Immature natural killer cell (primary cell): ENCODE measurements around the gene DNAJB2. TPM values are rescaled to one million over a fixed set of nuclear protein-coding genes. Genes with fewer than 3 reads are reported as not detected.

Experiments used
- DNase-seq, 3 donors: peaks; one replicate each; pipeline ENCODE4 v3.0.0; 2022; ENCODE audit warnings: mixed read lengths in 1 of 3
- H3K27ac Mint-ChIP-seq, 6 donors: one replicate each; pipeline ENCODE4 v1.8.0; 2020; ENCODE audit warnings: mixed read lengths in 6 of 6, mild to moderate bottlenecking in 5 of 6, inconsistent platforms in 4 of 6, moderate library complexity in 3 of 6
- H3K27me3 Mint-ChIP-seq, 3 donors: one replicate each; pipeline ENCODE4 v1.8.0; 2020 to 2021; ENCODE audit warnings: low read depth in 3 of 3, mild to moderate bottlenecking in 3 of 3, mixed read lengths in 3 of 3, moderate library complexity in 3 of 3, inconsistent platforms in 1 of 3
- H3K36me3 Mint-ChIP-seq, 3 donors: one replicate each; pipeline ENCODE4 v1.8.0; 2020; ENCODE audit warnings: mixed read lengths in 3 of 3, inconsistent platforms in 2 of 3, mild to moderate bottlenecking in 2 of 3
- H3K4me1 Mint-ChIP-seq, 2 donors: one replicate each; pipeline ENCODE4 v1.8.0; 2020; ENCODE audit warnings: inconsistent platforms in 2 of 2, mild to moderate bottlenecking in 2 of 2, mixed read lengths in 2 of 2, moderate library complexity in 1 of 2
- H3K4me3 Mint-ChIP-seq, 5 donors: one replicate each; pipeline ENCODE4 v1.8.0; 2020; ENCODE audit warnings: mild to moderate bottlenecking in 5 of 5, mixed read lengths in 5 of 5, inconsistent platforms in 3 of 5, moderate library complexity in 3 of 5
- H3K9me3 Mint-ChIP-seq, 6 donors: one replicate each; pipeline ENCODE4 v1.8.0; 2020; ENCODE audit warnings: mild to moderate bottlenecking in 6 of 6, mixed read lengths in 6 of 6, inconsistent platforms in 4 of 6, moderate library complexity in 3 of 6
- polyA plus RNA-seq, 3 donors: library from polyadenylated mRNA; unstranded; fragments of 300-500 nt; fragmentation: Illumina TruSeq; gene quantifications; one replicate each; pipeline ENCODE4 v1.2.3, GENCODE V29; 2021

Gene DNAJB2
- 1 to 10 TPM; 2.8 to 3.6 (median 2.9) TPM for polyA plus RNA-seq

GRCh38 chr2:219279151-219279915 lies at the start of gene DNAJB2:
TSS of gene DNAJB2 (plus strand) at chr2:219279366. CDS start at chr2:219279834, 468 bp downstream.
- Mint-ChIP-seq H3K4me1 (peaks cover 34 to 52% of the 10 kb centered on the region in 2 donors), H3K36me3 (peaks cover 0 to 25% (median 7%) of the 10 kb centered on the region in 3 donors)

DNA sequence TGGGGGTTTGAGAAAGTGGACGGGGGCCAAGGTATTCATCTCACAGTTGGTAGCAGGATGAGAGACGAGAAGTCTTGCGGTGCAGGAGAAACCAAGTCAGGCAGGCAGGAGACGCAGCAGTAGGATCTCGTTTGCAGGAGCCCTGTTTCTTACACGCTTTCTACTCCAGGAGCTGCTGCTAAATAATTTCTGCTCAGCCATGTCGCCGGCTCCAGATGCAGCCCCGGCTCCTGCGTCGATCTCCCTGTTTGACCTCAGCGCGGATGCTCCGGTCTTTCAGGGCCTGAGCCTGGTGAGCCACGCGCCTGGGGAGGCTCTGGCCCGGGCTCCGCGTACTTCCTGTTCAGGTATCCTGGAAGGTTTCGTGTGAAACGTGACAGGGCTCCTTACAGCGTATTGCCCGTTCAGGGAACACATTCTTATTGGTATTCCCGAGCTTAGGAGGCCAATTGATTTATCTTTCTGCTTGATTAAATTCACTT lies 49.1 kb upstream of the DNAJB2 start:
- Mint-ChIP-seq H3K9me3 (no peaks in the 10 kb centered on the region), H3K36me3 (peaks cover 24 to 40% (median 25%) of the 10 kb centered on the region in 3 donors), H3K4me3 (peak overlapping the region; percentile 91 to 98 (median 96)), H3K27me3 (peaks cover 4 to 8% (median 6%) of the 10 kb centered on the region in 3 donors), H3K27ac (peak overlapping the region; percentile 92 to 98 (median 96)), H3K4me1 (peaks cover 48 to 64% of the 10 kb centered on the region in 2 donors)
- DNase-seq = peak in 1 of 3 donors; percentile 38

More at GRCh38 chr2:219279151-219279915, at the start of gene DNAJB2:
- Mint-ChIP-seq H3K9me3 (no peaks in the 10 kb centered on the region), H3K4me3 (peak within 1 kb of the TSS; percentile 91 to 93 (median 93)), H3K27me3 (peaks cover 21 to 30% (median 27%) of the 10 kb centered on the region in 3 donors), H3K27ac (peak within 1 kb of the TSS; percentile 99 to 100 (median 99))
- DNase-seq = peak; percentile 99 to 100 (median 99)

GRCh38 chr2:219234331-219234730 lies 44.8 kb upstream of the DNAJB2 start:
- peaks cover 25 to 35% of the 10 kb centered on the region in 2 donors for H3K4me1 Mint-ChIP-seq
- H3K4me3 Mint-ChIP-seq = no peak overlapping the region
- peaks cover 35 to 55% (median 35%) of the 10 kb centered on the region in 3 donors for H3K36me3 Mint-ChIP-seq
- H3K27me3 Mint-ChIP-seq = peaks cover 4 to 7% (median 5%) of the 10 kb centered on the region in 3 donors
- H3K27ac Mint-ChIP-seq = no peak overlapping the region
- no peak for DNase-seq
- no peaks in the 10 kb centered on the region for H3K9me3 Mint-ChIP-seq

GRCh38 chr2:219243291-219243761 lies 35.8 kb upstream of the DNAJB2 start:
- peaks cover 43 to 47% of the 10 kb centered on the region in 2 donors for H3K4me1 Mint-ChIP-seq

DNA sequence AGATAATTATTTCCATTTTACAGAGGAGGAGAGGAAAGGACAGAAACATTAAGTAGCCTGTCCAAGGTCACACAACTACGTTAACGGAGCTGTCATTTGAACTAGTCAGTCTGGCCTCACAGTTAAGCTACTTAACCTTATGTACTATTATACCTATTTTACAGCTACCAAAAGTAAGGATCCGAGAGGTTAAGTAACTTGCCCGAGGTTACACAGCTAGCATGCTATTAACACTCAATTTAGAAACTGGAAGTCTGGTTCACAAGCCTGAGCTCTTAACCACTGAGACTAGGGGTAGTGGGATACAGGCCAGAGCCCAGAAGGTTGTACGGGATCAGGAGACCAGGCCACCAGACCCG lies 34.4 kb upstream of the DNAJB2 start:
- H3K4me3 Mint-ChIP-seq = peak overlapping the region; percentile 89 to 93 (median 90)
- peaks cover 12 to 31% (median 26%) of the 10 kb centered on the region in 3 donors for H3K27me3 Mint-ChIP-seq
- no peaks in the 10 kb centered on the region for H3K9me3 Mint-ChIP-seq
- H3K4me1 Mint-ChIP-seq = peaks cover 58 to 61% of the 10 kb centered on the region in 2 donors
- peak overlapping the region; percentile 93 to 98 (median 98) for H3K27ac Mint-ChIP-seq
- H3K36me3 Mint-ChIP-seq = peaks cover 3 to 13% (median 8%) of the 10 kb centered on the region in 3 donors
- no peak for DNase-seq

More at GRCh38 chr2:219243291-219243761, 35.8 kb upstream of the DNAJB2 start:
- H3K4me3 Mint-ChIP-seq = peak overlapping the region in 4 of 5 donors; percentile 46 to 68 (median 49)
- peaks cover 0 to 7% (median 7%) of the 10 kb centered on the region in 3 donors for H3K36me3 Mint-ChIP-seq
- peak overlapping the region in 5 of 6 donors; percentile 20 to 86 (median 68) for H3K27ac Mint-ChIP-seq
- H3K27me3 Mint-ChIP-seq = peaks cover 12 to 31% (median 25%) of the 10 kb centered on the region in 3 donors
- no peak for DNase-seq
- H3K9me3 Mint-ChIP-seq = no peaks in the 10 kb centered on the region

- peaks cover 0 to 16% (median 12%) of the 10 kb centered on the region in 3 donors for H3K36me3 Mint-ChIP-seq
- H3K4me3 Mint-ChIP-seq = peak within 1 kb of the TSS; percentile 89 to 93 (median 90)
- H3K9me3 Mint-ChIP-seq = no peaks in the 10 kb centered on the region
- H3K27me3 Mint-ChIP-seq = peaks cover 12 to 31% (median 26%) of the 10 kb centered on the region in 3 donors
- DNase-seq = peak; percentile 92 to 93 (median 93)
- H3K4me1 Mint-ChIP-seq = peaks cover 63 to 67% of the 10 kb centered on the region in 2 donors
- H3K27ac Mint-ChIP-seq = peak within 1 kb of the TSS; percentile 93 to 98 (median 98)
These were observed 33.8 kb upstream of the DNAJB2 start, which contains the start of the genes GLB1L and STK16 for GRCh38 chr2:219245148-219245898. TSS of gene GLB1L (minus strand) at chr2:219245444. CDS start at chr2:219243573, 1,871 bp downstream. TSS of gene STK16 (plus strand) at chr2:219245479. CDS start at chr2:219246000, 521 bp downstream.

DNA sequence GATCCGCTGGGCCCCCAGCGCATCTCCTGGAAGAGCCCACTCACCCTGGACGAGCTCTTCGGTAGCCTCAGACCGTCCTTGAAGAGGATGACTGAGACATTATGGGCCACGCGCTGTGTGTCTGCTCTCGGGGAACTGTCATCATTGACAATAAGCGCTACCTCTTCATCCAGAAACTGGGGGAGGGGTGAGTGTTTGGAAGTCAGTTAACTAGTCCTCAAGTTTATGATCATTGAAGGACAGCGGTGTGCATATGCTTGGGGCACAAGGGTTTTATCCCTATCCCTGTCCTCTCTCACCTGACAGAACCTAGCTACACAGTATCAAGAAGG lies 33.3 kb upstream of the DNAJB2 start:
- H3K9me3 Mint-ChIP-seq = no peaks in the 10 kb centered on the region

DNA sequence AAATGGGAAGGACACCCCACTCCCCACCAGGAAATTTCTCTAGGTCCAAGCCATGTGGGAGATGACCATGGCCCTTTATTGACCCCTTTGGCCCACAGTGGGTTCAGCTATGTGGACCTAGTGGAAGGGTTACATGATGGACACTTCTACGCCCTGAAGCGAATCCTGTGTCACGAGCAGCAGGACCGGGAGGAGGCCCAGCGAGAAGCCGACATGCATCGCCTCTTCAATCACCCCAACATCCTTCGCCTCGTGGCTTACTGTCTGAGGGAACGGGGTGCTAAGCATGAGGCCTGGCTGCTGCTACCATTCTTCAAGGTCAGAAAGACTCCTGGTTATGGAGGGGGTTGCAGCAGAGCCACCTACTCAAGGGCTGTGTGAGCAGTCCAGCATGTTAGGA lies 32.6 kb upstream of the DNAJB2 start:
- peak overlapping the region; percentile 93 to 98 (median 96) for H3K27ac Mint-ChIP-seq
- H3K4me3 Mint-ChIP-seq = peak overlapping the region; percentile 57 to 93 (median 90)
- H3K9me3 Mint-ChIP-seq = no peaks in the 10 kb centered on the region
- DNase-seq = no peak
- peaks cover 0 to 24% (median 12%) of the 10 kb centered on the region in 3 donors for H3K36me3 Mint-ChIP-seq
- peaks cover 76 to 79% of the 10 kb centered on the region in 2 donors for H3K4me1 Mint-ChIP-seq
- H3K27me3 Mint-ChIP-seq = peaks cover 12 to 31% (median 26%) of the 10 kb centered on the region in 3 donors

More for the DNA sequence above, 33.3 kb upstream of the DNAJB2 start:
- DNase-seq = no peak
- H3K27ac Mint-ChIP-seq = peak overlapping the region; percentile 93 to 98 (median 98)
- H3K27me3 Mint-ChIP-seq = peaks cover 12 to 31% (median 26%) of the 10 kb centered on the region in 3 donors
- H3K36me3 Mint-ChIP-seq = peaks cover 0 to 20% (median 12%) of the 10 kb centered on the region in 3 donors
- peaks cover 69 to 72% of the 10 kb centered on the region in 2 donors for H3K4me1 Mint-ChIP-seq
- H3K4me3 Mint-ChIP-seq = peak overlapping the region; percentile 89 to 93 (median 90)

GRCh38 chr2:219247678-219248642 lies 31.2 kb upstream of the DNAJB2 start:
- peaks cover 89 to 90% of the 10 kb centered on the region in 2 donors for H3K4me1 Mint-ChIP-seq
- peak overlapping the region; percentile 72 to 93 (median 89) for H3K4me3 Mint-ChIP-seq
- peaks cover 0 to 24% (median 12%) of the 10 kb centered on the region in 3 donors for H3K36me3 Mint-ChIP-seq
- no peaks in the 10 kb centered on the region for H3K9me3 Mint-ChIP-seq
- peak; percentile 65 to 77 (median 67) for DNase-seq
- peak overlapping the region; percentile 93 to 98 (median 96) for H3K27ac Mint-ChIP-seq
- peaks cover 18 to 36% (median 32%) of the 10 kb centered on the region in 3 donors for H3K27me3 Mint-ChIP-seq

DNA sequence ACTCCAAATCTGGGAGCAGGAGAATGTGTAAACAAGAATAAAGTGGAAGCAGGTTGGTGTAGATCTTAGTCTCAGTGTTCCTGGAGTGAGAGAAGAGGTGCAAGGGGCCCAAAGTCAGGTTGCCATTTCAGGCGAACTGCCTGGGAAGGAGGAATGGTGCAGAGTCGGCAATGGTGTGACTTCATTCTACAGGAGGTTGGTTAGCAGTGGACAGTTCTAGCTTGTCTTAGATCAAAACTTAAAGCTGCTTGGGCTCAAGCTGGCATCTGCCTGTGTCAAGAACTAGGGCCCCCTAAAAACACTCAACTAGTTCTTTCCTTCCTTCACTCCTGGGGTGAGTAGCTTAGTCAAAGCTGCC lies 30.3 kb upstream of the DNAJB2 start:
- Mint-ChIP-seq H3K27me3 (peaks cover 18 to 39% (median 38%) of the 10 kb centered on the region in 3 donors), H3K36me3 (peaks cover 0 to 24% (median 12%) of the 10 kb centered on the region in 3 donors), H3K4me1 (peaks cover 85% of the 10 kb centered on the region in 2 donors)

DNA sequence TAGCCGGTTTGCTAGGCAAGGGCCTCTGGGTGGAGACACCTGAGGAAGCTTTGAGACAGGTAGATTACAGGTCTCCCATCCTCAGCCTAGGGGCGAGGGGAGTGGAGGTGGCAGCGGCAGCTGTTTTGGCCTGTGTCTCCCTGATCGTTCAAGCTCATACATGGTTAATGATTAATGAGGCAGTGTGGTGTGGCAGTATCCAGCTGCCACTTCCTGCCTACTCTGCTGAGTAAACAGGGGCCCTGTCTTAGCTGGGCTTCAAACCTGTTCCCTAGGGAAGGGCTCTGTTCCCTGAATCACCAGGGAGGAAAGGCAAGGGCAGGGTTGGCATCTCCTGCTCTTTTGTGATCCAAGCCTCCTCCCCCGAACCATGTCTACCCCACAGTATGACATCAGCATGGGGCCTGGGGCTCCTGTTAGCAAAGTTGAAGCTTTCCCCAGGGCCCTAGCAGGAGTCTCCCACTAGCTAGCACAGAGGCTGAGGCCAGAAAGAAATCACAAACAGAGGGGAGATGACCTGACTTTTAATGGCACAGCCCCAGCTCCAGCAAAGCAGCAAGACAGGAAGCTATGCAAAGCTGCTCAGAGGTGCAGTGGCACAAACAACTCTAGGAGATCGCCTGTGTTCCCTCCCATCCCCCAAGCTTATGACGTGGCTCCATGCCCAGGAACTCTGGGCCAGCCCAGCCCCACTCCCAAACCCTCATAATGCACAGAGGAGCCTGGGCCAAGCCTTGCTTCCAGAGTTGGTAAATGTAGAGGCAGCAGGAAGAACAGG lies 29.8 kb upstream of the DNAJB2 start:
- H3K27me3 Mint-ChIP-seq = peaks cover 18 to 40% (median 39%) of the 10 kb centered on the region in 3 donors
- H3K36me3 Mint-ChIP-seq = peaks cover 0 to 24% (median 12%) of the 10 kb centered on the region in 3 donors
- no peaks in the 10 kb centered on the region for H3K9me3 Mint-ChIP-seq
- H3K4me1 Mint-ChIP-seq = peaks cover 83 to 85% of the 10 kb centered on the region in 2 donors
- peak overlapping the region; percentile 93 to 98 (median 95) for H3K27ac Mint-ChIP-seq
- H3K4me3 Mint-ChIP-seq = peak overlapping the region; percentile 72 to 90 (median 81)
- peak in 2 of 3 donors; percentile 34 to 44 for DNase-seq

More for the DNA sequence above, 30.3 kb upstream of the DNAJB2 start:
- DNase-seq = no peak
- Mint-ChIP-seq H3K27ac (peak overlapping the region; percentile 93 to 98 (median 95)), H3K4me3 (peak overlapping the region; percentile 72 to 90 (median 81)), H3K9me3 (no peaks in the 10 kb centered on the region)
